Endodermal cell (in vitro differentiated cells): ENCODE results near the gene APOBEC3H. TPM values are rescaled to one million over a fixed set of nuclear protein-coding genes. Genes with fewer than 3 reads are reported as not detected.
"Not testable (repeated sequence)": the region's sequence is repeated elsewhere in the genome, so short reads cannot be mapped to it uniquely, and the experiment has no call there.

Source experiments
- DNase-seq: peaks from one replicate; pipeline ENCODE4 v3.0.0-alpha.2; 2017
- H3K27ac ChIP-seq: 2 replicates; pipeline ENCODE4 v1.5.1; 2013; ENCODE audit warnings: mild to moderate bottlenecking, low read depth, low read length, moderate library complexity
- H3K27me3 ChIP-seq: 2 replicates; pipeline ENCODE4 v1.6.1; 2013; ENCODE audit warnings: mild to moderate bottlenecking, low read length, moderate library complexity; ENCODE audit not compliant: insufficient read depth, control insufficient read depth, poor library complexity, severe bottlenecking
- H3K36me3 ChIP-seq: 2 replicates; pipeline ENCODE4 v1.7.0; 2013; ENCODE audit warnings: mild to moderate bottlenecking, low read length, moderate library complexity; ENCODE audit not compliant: control insufficient read depth, insufficient read depth
- H3K4me1 ChIP-seq: one replicate; pipeline ENCODE4 v1.7.0; 2013; ENCODE audit warnings: low read length; ENCODE audit not compliant: control insufficient read depth, insufficient read depth
- H3K4me3 ChIP-seq: 2 replicates; pipeline ENCODE4 v1.5.1; 2013; ENCODE audit warnings: mild to moderate bottlenecking, low read length, moderate library complexity
- H3K9ac ChIP-seq: 2 replicates; pipeline ENCODE4 v1.6.1; 2013; ENCODE audit warnings: mild to moderate bottlenecking, low read length, moderate library complexity; ENCODE audit not compliant: poor library complexity, severe bottlenecking; ENCODE audit errors: extremely low read depth
- H3K9me3 ChIP-seq: 2 replicates; pipeline ENCODE4 v1.6.1; 2013; ENCODE audit warnings: mild to moderate bottlenecking, low read length, moderate library complexity; ENCODE audit not compliant: control insufficient read depth
- H3K27ac Mint-ChIP-seq: 2 replicates; pipeline ENCODE4 v1.8.0; 2020; ENCODE audit warnings: mixed read lengths
- H3K27me3 Mint-ChIP-seq: 2 replicates; pipeline ENCODE4 v1.8.0; 2021; ENCODE audit warnings: mild to moderate bottlenecking, mixed read lengths; ENCODE audit not compliant: insufficient read depth
- H3K36me3 Mint-ChIP-seq: 2 replicates; pipeline ENCODE4 v1.8.0; 2020; ENCODE audit warnings: low read depth, mixed read lengths
- H3K4me1 Mint-ChIP-seq: 2 replicates; pipeline ENCODE4 v1.8.0; 2020; ENCODE audit warnings: mixed read lengths
- H3K4me3 Mint-ChIP-seq: 2 replicates; pipeline ENCODE4 v1.8.0; 2020; ENCODE audit warnings: mild to moderate bottlenecking, moderate library complexity, mixed read lengths
- H3K9me3 Mint-ChIP-seq: 2 replicates; pipeline ENCODE4 v1.8.0; 2020; ENCODE audit warnings: mild to moderate bottlenecking, mixed read lengths
- CTCF ChIP-seq: fragments of 200-600 bp; sonication (generic); conservative IDR thresholded peaks from 2 replicates; pipeline ENCODE4 v1.5.0; 2021; ENCODE audit warnings: antibody characterized with exemption, mild to moderate bottlenecking
- WGBS, 2 experiments: methylation state at CpG; one replicate each; pipeline versions ENCODE4 v1.1.5 to v1.1.7; 2013; ENCODE audit warnings: missing lambda C conversion rate in 2 of 2, mixed read lengths in 1 of 2; ENCODE audit not compliant: insufficient coverage in 1 of 2, insufficient read length in 1 of 2; 5-methylcytosine and 5-hydroxymethylcytosine counted together
- total RNA-seq, 2 donors: library from RNA; stranded (reverse); fragmentation: NEBNext Ultra II Directional in 1 of 2; extraction: Animal tissue kit (Norgen Biotek cat#: 25700) in 1 of 2; gene quantifications; 2 replicates in 1 of 2; 3 replicates in 1 of 2; pipeline ENCODE4 v1.2.1, GENCODE V29; 2021

APOBEC3H gene
- total RNA-seq, 2 donors from 2014 or later, result not detected

- not testable (repeated sequence) for H3K9me3 ChIP-seq, H3K36me3 ChIP-seq, H3K36me3 Mint-ChIP-seq, H3K27me3 ChIP-seq, H3K9me3 Mint-ChIP-seq, H3K4me1 ChIP-seq, H3K9ac ChIP-seq, H3K27ac ChIP-seq, H3K27me3 Mint-ChIP-seq
- Mint-ChIP-seq H3K27ac (peak within 1 kb of the TSS; percentile 58), H3K4me3 (peak within 1 kb of the TSS; percentile 47), H3K4me1 (peaks cover 23% of the 10 kb centered on the region)
- H3K4me3 ChIP-seq, result peak within 1 kb of the TSS; percentile 80
- WGBS, 2 experiments, result 40 to 49% methylated on average over 7 to 13 of the region's 17 CpGs
- DNase-seq, result peak; percentile 80
These were observed 19.8 kb upstream of the APOBEC3H start, which contains the start of gene APOBEC3G for GRCh38 chr22:39077026-39077840. APOBEC3G (plus strand) TSS chr22:39077275; CDS start chr22:39077362, 87 bp downstream.

DNA sequence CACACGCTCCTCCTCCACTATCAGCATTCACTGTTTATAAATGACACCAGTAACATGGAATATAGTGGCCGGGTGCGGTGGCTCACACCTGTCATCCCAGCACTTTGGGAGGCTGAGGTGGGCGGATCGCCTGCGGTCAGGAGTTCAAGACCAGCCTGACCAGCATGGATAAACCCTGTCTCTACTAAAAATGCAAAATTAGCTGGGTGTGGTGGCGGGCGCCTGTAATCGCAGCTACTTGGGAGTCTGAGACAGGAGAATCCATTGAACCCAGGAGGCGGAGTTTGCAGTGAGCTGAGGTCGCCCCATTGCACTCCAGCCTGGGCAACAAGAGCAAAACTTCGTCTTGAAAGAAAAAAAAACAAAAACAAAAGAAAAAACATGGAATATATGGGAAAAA lies 19.1 kb upstream of the APOBEC3H start:
- H3K9me3 Mint-ChIP-seq, H3K27ac Mint-ChIP-seq, H3K36me3 ChIP-seq, H3K9ac ChIP-seq, H3K36me3 Mint-ChIP-seq, DNase-seq, H3K4me1 ChIP-seq, H3K27me3 ChIP-seq, H3K27me3 Mint-ChIP-seq, H3K27ac ChIP-seq, H3K9me3 ChIP-seq: not testable (repeated sequence)
- H3K4me1 Mint-ChIP-seq, result peaks cover 23% of the 10 kb centered on the region
- peak overlapping the region; percentile 80 for H3K4me3 ChIP-seq
- H3K4me3 Mint-ChIP-seq, result peak overlapping the region; percentile 47
- WGBS, 2 experiments, result 96% methylated on average over 5 to 12 of the region's 12 CpGs

DNA sequence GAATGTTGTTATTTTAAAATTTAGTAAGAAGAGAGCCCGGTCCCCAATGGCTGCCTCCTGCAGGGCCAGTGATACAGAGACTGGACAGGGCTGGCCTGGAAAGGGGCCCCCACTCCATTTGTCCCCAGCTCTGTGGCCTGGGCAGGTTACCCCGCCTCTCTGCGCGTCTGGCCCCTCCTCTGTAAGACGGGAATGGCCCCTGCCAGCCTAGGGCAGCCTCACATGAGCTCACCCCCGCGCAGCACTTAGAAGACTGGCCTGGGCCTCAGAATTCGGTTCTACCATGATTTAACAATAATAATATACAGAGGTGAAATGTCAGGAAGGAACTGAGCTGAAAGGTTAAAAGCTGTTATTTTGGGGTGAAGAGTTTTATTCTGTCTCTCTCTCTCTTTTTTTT lies 18.7 kb upstream of the APOBEC3H start:
- H3K4me1 Mint-ChIP-seq, result peaks cover 23% of the 10 kb centered on the region
- peak overlapping the region; percentile 47 for H3K4me3 Mint-ChIP-seq
- WGBS, 2 experiments, result 93 to 100% methylated on average over 4 to 7 of the region's 8 CpGs
- H3K27me3 ChIP-seq, result no peaks in the 10 kb centered on the region
- no peaks in the 10 kb centered on the region for H3K9me3 Mint-ChIP-seq
- no peaks in the 10 kb centered on the region for H3K4me1 ChIP-seq
- H3K27ac Mint-ChIP-seq, result no peak overlapping the region
- peaks cover 2% of the 10 kb centered on the region for H3K36me3 Mint-ChIP-seq
- H3K9ac ChIP-seq, result no peak overlapping the region
- no peak for DNase-seq
- no peak for TF ChIP-seq CTCF
- no peak overlapping the region for H3K27ac ChIP-seq
- no peaks in the 10 kb centered on the region for H3K36me3 ChIP-seq
- H3K9me3 ChIP-seq, result no peaks in the 10 kb centered on the region
- peak overlapping the region; percentile 80 for H3K4me3 ChIP-seq
- H3K27me3 Mint-ChIP-seq, result no peaks in the 10 kb centered on the region

DNA sequence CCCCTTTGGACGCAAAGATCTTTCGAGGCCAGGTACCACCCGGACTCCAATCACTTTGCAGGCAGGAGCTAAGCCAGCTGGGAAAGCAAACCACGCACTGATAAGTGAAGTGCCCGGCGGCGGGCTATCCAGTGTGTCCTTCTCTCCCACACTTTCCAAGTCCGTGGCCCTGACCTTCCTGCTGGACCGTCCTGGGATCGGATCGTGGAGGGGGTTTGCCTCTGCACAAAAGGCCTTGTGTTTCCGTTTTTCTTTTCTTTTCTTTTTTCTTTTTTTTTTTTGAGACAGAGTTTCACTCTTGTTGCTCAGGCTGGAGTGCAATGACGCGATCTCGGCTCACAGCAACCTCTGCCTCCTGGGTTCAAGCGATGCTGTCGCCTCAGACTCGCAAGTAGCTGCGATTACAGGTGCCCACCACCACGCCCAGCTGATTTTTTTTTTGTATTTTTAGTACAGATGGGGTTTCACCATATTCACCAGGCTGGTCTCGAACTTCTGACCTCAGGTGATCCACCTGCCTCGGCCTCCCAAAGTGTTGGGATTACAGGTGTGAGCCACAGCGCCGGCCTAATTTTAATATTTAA lies 17.9 kb upstream of the APOBEC3H start:
- H3K36me3 ChIP-seq, H3K27me3 Mint-ChIP-seq, H3K4me3 Mint-ChIP-seq, H3K27me3 ChIP-seq, H3K9me3 ChIP-seq, H3K4me1 ChIP-seq, H3K36me3 Mint-ChIP-seq, H3K4me3 ChIP-seq, H3K9me3 Mint-ChIP-seq, H3K27ac ChIP-seq, H3K9ac ChIP-seq, DNase-seq, H3K27ac Mint-ChIP-seq: not testable (repeated sequence)
- H3K4me1 Mint-ChIP-seq, result peaks cover 18% of the 10 kb centered on the region
- 95 to 97% methylated on average over 6 to 20 of the region's 24 CpGs for WGBS, 2 experiments
